Inferior parietal cortex (tissue), 1 donor: Measurements from ENCODE around the gene CCDC6.
"Not testable (repeated sequence)": the region's sequence is repeated elsewhere in the genome, so short reads cannot be mapped to it uniquely, and the experiment has no call there.

Source experiments
- DNase-seq: peaks from one replicate; pipeline ENCODE4 v3.0.0-alpha.2; 2016; ENCODE audit errors: extremely low spot score

The CCDC6 gene

DNA sequence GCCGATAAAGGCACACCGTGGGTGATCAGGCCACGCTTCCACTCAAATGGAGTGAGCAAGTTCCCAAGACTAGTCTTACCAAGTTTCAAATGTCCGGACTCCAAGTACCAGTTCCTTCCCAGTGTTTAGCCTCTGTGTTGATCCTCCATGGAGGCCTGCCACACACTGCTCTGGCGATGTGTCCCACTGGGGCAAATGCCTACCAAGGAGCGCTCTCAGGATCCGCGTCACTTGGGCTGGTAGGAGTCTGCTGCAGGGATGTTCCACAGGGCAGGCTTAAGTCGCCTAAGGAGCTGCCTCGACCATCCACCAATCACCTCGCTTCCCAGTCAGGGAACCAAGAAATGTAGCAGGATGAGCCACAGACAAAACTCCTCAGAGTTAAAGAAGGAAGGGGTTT lies 135.7 kb downstream of the CCDC6 start:
- no peak for DNase-seq

DNA sequence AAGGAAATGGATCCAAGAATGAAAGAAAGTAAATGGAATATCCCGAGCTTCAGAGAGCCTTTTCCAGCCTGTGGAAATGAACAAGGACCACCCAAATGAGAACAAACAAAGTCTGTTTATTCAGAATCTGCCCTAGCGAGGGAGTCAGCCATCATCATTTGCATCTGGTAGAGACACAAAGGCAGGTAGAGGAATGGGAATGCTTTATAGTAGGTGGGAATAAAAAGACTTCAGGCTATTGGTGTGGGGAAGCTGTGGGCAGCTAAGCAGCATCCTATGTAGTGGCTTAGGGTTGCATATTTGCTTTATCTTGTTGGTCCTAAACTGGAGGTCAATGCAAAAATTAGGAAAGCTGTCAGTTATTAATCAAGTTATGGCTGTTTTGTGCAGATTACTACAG lies 143.9 kb downstream of the CCDC6 start:
- DNase-seq = no peak

DNA sequence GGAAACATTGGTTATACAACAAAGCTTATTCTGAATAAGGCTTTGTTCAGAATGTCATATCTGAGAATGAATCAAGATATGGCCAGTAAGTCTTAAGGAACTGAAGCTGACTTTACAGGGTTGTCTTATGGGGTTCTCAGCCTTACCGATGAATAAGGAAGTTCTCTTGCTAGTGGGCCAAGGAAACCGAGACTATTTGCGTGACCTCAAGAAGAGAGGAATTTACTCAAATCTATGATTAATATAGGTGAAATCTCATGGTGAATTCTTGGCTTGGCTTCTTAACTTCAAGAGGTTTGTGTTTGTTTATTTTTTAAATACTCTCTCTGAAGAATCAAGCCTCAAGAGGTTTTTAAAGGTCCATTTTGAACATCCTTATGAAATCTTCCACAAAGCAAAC lies 148.4 kb downstream of the CCDC6 start:
- DNase-seq = no peak

DNA sequence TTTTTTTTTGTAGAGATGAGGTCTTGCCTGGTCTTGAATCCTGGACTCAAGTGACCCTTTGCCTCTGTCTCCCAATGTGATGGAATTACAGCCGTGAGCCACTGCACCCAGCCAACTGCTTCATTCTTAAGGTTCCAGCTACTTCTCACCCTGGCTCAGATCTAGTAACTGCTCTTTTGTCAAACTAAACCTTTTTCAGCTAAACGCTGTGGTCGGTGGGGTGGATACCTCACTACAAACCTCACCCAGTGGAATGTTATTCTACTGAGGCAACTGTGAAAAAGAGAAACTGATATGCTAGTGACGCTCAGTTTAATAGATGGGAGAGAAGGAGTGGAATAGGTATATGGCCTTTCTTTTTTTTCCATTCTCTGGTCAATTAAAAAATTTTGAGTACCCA lies 151.4 kb downstream of the CCDC6 start:
- no peak for DNase-seq

DNA sequence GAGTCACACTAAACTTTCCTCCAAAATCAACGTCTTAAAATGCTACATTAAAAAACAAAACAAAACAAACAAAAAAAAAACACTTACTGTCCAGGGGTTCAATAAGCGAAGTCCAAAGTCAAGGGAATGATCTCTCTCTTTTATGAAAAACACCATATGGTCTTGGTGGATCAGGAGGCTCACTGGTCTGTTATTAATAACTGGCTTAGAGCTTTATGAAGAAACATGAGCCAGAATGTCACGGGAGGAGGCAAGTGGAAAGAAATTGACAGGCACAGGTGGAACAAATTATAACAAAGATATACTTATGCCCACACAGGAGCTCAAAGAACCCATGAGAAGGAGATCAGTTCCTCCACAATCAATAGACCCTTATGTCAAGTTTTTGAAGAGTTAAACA lies 153.1 kb downstream of the CCDC6 start, which contains the start of gene MRLN:
TSS of gene MRLN (minus strand) at position 189 of the 400 bp plus-strand sequence.
- DNase-seq = no peak

DNA sequence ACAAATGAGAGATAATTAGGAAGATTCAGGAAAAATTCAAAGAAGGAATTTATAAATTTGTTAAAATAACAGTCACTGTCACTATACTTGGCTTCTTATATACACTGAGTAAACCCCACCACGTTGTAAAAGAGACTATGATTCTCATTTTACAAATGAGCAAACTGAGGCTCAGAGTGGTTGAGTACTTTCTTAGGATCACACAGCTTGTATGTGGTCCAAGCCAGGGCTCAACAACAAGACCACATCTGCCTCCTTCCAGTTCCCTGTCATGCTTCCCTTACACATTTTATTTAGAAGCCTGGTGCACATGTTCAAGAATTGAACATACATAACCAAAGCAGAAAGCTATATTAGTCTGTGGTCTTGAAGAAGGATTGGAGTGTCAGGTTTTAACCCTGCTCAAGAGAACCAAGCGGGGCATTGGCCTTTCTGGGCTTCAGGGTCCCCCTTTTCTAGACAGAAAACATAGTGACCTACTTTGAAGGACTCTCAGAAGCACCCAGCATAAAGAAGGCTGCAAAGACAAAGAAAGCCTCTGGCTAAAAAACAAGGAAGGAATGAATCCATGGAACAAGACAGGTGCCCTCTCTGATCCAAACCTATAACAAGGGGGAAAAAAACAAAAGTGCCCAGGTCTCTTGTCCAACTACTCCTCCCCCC lies 153.9 kb downstream of the CCDC6 start:
- DNase-seq = no peak

DNA sequence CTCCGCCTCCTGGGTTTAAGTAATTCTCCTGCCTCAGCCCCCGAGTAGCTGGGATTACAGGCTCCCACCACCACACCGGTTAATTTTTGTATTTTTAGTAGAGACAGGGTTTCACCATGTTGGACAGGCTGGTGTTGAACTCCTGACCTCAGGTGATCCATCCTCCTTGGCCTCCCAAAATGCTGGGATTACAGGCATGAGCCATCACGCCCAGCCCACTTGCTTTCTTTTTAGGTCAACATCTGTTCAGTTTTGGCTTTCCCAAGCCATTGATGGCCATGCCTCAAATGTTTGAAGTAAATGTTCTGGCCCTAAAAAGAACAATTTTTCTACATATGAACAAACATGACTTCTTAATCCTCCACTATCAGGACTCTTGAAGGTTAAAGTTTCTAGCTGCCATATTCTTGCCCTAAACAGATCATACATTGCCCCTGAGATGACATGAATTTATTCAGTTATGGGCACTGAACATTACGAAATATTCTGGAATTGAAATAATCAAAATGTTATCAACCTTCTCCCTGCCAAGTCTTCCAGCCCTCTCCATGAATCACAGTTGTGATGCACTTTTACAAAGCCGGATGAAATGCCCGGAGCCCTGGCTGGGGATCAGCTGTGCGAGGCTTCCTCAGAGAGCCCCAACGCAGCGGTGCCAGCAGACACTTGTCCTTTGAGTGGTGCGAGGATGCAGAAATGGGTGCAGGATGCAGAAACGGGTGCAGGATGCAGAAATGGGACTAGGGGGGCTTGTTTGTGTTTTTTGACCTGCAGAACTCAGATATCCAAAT lies 156.0 kb downstream of the CCDC6 start:
- DNase-seq = no peak

DNA sequence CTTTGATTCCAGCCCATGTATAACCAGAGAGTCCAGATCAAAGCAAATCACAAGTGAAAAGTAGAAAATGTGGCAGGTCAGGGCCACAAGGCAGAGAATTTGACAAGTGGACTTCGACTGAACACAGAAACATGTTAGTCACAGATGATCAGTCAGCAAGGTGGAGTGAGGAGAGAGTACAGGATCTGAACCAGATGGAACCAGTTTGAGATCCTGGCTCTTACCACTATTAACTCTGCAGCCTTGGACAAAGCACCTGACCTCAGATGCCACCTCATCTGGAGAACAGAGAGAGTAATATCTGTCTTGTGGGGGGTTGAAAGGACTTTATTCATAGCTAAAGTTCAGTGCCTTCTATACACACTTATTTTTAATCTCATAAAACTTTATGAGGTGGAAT lies 157.5 kb downstream of the CCDC6 start:
- no peak for DNase-seq

DNA sequence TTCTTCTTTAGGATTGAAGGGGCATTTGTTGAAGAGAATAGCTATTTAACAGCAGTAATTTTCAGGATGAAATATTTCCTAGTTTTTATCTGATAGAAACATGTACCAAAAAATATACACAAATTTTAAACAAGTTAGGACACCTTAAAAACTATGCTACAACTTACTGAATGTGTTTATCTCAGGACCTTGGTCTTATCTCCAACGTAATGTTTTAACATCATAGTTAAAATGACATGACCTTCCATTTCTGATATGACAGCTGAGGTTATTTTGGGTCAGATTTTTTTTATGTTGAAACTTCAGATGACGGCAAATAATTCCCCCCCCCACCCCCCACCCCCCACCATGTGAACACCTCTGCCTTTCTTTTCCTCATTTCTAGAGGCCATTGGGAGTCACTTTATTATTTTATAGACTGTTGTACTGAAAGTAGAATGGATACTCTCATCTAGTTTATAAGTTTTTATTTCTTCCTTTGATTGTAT lies 161.1 kb downstream of the CCDC6 start:
- DNase-seq = no peak

DNA sequence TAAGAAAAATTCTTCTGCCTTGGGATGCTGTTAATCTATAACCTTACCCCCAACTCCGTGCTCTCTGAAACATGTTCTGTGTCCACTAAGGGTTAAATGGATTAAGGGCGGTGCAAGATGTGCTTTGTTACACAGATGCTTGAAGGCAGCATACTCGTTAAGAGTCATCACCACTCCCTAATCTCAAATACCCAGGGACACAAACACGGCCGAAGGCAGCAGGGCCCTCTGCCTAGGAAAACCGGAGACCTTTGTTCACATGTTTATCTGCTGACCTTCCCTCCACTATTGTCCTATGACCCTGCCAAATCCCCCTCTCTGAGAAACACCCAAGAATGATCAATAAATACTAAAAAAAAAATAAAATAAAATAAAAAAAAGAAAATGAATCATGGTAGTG lies 161.6 kb downstream of the CCDC6 start:
- DNase-seq = not testable (repeated sequence)

DNA sequence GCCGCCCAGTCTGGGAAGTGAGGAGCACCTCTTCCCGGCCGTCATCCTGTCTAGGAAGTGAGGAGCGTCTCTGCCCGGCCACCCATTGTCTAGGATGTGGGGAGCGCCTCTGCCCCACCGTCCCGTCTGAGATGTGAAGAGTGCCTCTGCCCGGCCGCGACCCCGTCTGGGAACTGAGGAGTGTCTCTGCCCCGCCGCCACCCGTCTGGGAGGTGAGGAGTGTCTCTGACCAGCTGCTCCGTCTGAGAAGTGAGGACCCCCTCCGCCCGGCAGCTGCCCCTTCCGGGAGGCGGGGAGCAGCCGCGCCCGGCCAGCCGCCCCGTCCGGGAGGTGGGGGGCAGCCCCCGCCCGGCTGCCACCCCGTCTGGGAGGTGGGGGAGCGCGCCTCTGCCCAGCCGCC lies 162.2 kb downstream of the CCDC6 start:
- not testable (repeated sequence) for DNase-seq

DNA sequence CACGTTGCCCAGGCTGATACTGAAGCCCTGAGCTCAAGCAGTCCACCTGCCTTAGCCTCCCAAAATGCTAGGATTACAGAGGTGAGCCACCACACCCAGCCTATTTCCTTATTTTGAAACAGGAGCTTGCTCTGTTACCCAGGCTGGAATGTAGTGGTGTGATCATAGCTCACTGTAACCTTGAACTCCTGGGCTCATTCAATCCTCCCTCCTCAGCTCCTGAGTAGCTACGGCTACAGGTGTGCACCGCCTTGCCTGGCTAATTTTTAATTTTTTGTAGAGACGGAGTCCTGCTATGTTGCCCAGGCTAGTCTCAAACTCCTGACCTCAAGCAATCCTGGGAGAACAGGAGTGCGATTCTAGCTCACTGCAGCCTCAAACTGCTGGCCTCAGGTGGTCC lies 164.8 kb downstream of the CCDC6 start:
- DNase-seq = no peak

DNA sequence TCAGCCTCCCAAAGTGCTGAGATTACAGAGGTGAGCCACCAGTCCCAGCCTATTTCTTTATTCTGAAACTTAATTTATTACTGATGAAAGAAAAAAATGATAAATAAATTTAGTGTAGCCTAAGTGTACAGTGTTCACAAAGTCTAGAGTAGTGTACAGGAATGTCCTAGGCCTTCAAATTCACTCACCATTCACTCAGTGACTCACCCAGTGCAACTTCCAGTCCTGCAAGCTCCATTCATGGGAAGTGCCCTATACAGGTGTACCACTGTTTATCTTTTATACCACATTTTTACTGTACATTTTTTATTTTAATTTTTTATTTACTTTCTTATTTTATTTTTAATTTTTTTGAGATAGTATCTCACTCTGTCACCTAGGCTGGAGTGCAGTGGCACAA lies 165.3 kb downstream of the CCDC6 start:
- DNase-seq = no peak
